ENCODE results near the gene LPIN1. TPM values are rescaled to one million over a fixed set of nuclear protein-coding genes. Genes with fewer than 3 reads are reported as not detected.
"Not testable (repeated sequence)": the region's sequence is repeated elsewhere in the genome, so short reads cannot be mapped to it uniquely, and the experiment has no call there.

Gene LPIN1
- total and polyA plus RNA-seq, 2 experiments from 2014 or later, result 34.5 to 35.3 TPM

DNA sequence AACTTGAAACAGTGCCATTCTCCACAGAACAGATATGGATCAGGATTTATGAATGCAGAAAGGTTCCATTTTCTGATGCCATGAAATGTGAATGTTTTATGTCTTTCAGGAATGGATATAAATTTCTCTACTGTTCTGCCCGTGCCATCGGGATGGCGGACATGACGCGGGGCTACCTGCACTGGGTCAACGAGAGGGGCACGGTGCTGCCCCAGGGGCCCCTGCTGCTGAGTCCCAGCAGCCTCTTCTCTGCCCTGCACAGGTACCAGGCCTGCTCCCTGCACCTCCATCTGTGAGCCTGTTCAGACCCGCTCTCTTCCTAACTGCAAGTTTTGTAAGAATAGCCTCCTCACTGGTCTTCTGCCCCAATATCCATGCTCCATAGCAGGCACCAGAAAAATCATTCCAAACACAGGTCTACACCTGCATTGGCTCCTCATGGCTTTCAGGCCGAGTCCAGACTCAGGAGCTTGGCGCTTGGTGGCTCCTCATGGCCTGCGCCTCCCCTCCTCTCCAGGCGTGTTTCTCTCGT is 68.6 kb downstream of the LPIN1 start:
- 98% methylated on average over 13 of the region's 13 CpGs for WGBS (ENCODE audit: low lambda C conversion rate, missing lambda C conversion rate)

DNA sequence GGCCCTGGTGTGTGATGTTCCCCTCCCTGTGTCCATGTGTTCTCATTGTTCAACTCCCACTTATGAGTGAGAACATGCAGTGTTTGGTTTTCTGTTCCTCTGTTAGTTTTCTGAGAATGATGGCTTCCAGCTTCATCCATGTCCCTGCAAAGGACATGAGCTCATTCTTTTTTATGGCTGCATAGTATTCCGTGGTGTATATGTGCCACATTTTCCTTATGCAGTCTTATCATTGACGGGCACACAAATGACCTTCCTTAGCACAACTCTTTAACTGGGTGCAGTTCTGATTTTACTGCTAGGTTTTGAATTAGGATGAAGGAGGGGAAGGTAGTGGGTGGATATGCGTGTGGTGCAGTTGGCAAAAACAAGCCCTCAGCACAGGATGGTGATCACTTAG is 70.5 kb downstream of the LPIN1 start:
- H3K4me2 ChIP-seq; H4K20me1 ChIP-seq (ENCODE audit: insufficient read depth, poor library complexity, severe bottlenecking); H3K27ac ChIP-seq; H3K4me3 ChIP-seq; H3K27me3 ChIP-seq; H3K9me3 ChIP-seq (ENCODE audit: low read depth); H3K4me1 ChIP-seq (ENCODE audit: insufficient read depth); DNase-seq (ENCODE audit: low spot score); H3K36me3 ChIP-seq (replicated peaks; ENCODE audit: insufficient read depth, low read depth); H3K79me2 ChIP-seq; H2AFZ ChIP-seq; H3K9me2 ChIP-seq (replicated peaks; ENCODE audit: insufficient read depth): not testable (repeated sequence)
- 99% methylated on average over 3 of the region's 3 CpGs for WGBS (ENCODE audit: low lambda C conversion rate, missing lambda C conversion rate)

More for the DNA sequence above, 68.6 kb downstream of the LPIN1 start:
- Histone ChIP-seq H3K4me2 (no peak overlapping the region), H3K9me3 (ENCODE audit: low read depth) (no peaks in the 10 kb centered on the region), H4K20me1 (ENCODE audit: insufficient read depth, poor library complexity, severe bottlenecking) (no peaks in the 10 kb centered on the region), H3K4me1 (ENCODE audit: insufficient read depth) (no peaks in the 10 kb centered on the region), H3K9me2 (replicated peaks; ENCODE audit: insufficient read depth) (no peaks in the 10 kb centered on the region), H3K4me3 (no peak overlapping the region), H3K27me3 (no peaks in the 10 kb centered on the region), H3K36me3 (replicated peaks; ENCODE audit: insufficient read depth, low read depth) (no peaks in the 10 kb centered on the region), H3K79me2 (no peaks in the 10 kb centered on the region), H3K27ac (no peak overlapping the region), H2AFZ (no peak overlapping the region)
- TF ChIP-seq, protein P1, sequence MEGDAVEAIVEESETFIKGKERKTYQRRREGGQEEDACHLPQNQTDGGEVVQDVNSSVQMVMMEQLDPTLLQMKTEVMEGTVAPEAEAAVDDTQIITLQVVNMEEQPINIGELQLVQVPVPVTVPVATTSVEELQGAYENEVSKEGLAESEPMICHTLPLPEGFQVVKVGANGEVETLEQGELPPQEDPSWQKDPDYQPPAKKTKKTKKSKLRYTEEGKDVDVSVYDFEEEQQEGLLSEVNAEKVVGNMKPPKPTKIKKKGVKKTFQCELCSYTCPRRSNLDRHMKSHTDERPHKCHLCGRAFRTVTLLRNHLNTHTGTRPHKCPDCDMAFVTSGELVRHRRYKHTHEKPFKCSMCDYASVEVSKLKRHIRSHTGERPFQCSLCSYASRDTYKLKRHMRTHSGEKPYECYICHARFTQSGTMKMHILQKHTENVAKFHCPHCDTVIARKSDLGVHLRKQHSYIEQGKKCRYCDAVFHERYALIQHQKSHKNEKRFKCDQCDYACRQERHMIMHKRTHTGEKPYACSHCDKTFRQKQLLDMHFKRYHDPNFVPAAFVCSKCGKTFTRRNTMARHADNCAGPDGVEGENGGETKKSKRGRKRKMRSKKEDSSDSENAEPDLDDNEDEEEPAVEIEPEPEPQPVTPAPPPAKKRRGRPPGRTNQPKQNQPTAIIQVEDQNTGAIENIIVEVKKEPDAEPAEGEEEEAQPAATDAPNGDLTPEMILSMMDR (IDR thresholded peaks at IDR 0.05; ENCODE audit: poor library complexity), result no peak
- TF ChIP-seq EZH2phosphoT487 (IDR thresholded peaks at IDR 0.05; ENCODE audit: low read depth, severe bottlenecking, unreplicated experiment) (no peak), EZH2 (IDR thresholded peaks at IDR 0.05; ENCODE audit: borderline replicate concordance) (no peak)
- DNase-seq (ENCODE audit: low spot score), result no peak

DNA sequence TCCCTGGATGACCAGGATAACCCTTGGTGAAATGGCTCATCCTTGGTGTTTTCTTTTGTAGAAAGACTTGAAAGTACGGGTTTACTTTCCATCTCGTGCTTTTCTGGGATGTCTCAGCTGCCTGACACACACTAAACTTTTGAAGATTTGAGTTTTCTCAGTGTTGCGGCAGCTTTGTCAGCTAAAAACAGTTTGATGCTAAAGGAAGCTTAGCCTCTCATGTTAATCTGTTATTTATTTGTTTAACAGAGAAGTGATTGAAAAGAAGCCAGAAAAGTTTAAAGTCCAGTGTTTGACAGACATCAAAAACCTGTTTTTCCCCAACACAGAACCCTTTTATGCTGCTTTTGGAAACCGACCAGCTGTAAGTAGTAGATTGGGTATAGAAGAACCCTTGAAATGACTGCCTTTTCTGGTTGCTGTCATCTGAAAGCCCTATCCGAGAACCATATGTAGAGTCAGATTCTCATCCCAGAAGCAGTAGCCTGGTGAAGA is 72.8 kb downstream of the LPIN1 start:
- no peaks in the 10 kb centered on the region for H3K79me2 ChIP-seq
- no peak overlapping the region for H3K4me3 ChIP-seq
- no peaks in the 10 kb centered on the region for H4K20me1 ChIP-seq (ENCODE audit: insufficient read depth, poor library complexity, severe bottlenecking)
- no peak for DNase-seq (ENCODE audit: low spot score)
- TF ChIP-seq EZH2 (IDR thresholded peaks at IDR 0.05; ENCODE audit: borderline replicate concordance), result no peak
- no peak for TF ChIP-seq EZH2phosphoT487 (IDR thresholded peaks at IDR 0.05; ENCODE audit: low read depth, severe bottlenecking, unreplicated experiment)
- TF ChIP-seq, protein P1 (IDR thresholded peaks at IDR 0.05; ENCODE audit: poor library complexity), result no peak
- H3K27me3 ChIP-seq, result no peaks in the 10 kb centered on the region
- H3K4me1 ChIP-seq (ENCODE audit: insufficient read depth), result peaks cover 6% of the 10 kb centered on the region
- H3K9me2 ChIP-seq (replicated peaks; ENCODE audit: insufficient read depth), result no peaks in the 10 kb centered on the region
- no peak overlapping the region for H3K4me2 ChIP-seq
- no peak overlapping the region for H3K27ac ChIP-seq
- H3K36me3 ChIP-seq (replicated peaks; ENCODE audit: insufficient read depth, low read depth), result no peaks in the 10 kb centered on the region
- no peaks in the 10 kb centered on the region for H3K9me3 ChIP-seq (ENCODE audit: low read depth)
- 65% methylated on average over 5 of the region's 5 CpGs for WGBS (ENCODE audit: low lambda C conversion rate, missing lambda C conversion rate)
- no peak overlapping the region for H2AFZ ChIP-seq

DNA sequence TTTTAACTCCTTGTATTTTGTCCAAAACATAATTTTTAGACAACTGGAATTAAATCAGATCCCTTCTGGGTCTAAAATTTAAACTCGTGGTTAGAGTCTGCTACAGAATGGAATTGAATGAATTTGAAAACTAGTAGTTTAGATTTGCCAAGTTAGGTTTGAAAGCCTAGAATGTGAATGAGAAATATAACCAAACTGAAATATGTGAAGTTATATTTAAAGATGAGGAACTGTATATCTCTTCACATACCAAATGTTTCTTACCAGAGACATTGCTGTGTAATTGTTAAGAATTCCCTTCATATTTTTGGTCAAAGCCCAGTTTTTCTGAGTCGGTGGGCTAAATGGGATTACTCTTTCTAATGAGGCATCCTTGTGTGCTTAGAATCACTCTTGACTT is 74.2 kb downstream of the LPIN1 start:
- Histone ChIP-seq H3K4me2 (no peak overlapping the region), H3K9me3 (ENCODE audit: low read depth) (no peaks in the 10 kb centered on the region), H3K79me2 (no peaks in the 10 kb centered on the region), H3K27ac (no peak overlapping the region), H2AFZ (no peak overlapping the region), H4K20me1 (ENCODE audit: insufficient read depth, poor library complexity, severe bottlenecking) (no peaks in the 10 kb centered on the region), H3K27me3 (no peaks in the 10 kb centered on the region), H3K4me3 (no peak overlapping the region), H3K4me1 (ENCODE audit: insufficient read depth) (peaks cover 6% of the 10 kb centered on the region), H3K9me2 (replicated peaks; ENCODE audit: insufficient read depth) (no peaks in the 10 kb centered on the region), H3K36me3 (replicated peaks; ENCODE audit: insufficient read depth, low read depth) (no peaks in the 10 kb centered on the region)
- DNase-seq (ENCODE audit: low spot score), result no peak
- TF ChIP-seq EZH2phosphoT487 (IDR thresholded peaks at IDR 0.05; ENCODE audit: low read depth, severe bottlenecking, unreplicated experiment), result no peak
- 91% methylated on average over 2 of the region's 2 CpGs for WGBS (ENCODE audit: low lambda C conversion rate, missing lambda C conversion rate)
